ENCODE data around the gene WNT11.
A peak's percentile ranks its signal among the peaks of the same experiment; 100 is the strongest.

The WNT11 gene

DNA sequence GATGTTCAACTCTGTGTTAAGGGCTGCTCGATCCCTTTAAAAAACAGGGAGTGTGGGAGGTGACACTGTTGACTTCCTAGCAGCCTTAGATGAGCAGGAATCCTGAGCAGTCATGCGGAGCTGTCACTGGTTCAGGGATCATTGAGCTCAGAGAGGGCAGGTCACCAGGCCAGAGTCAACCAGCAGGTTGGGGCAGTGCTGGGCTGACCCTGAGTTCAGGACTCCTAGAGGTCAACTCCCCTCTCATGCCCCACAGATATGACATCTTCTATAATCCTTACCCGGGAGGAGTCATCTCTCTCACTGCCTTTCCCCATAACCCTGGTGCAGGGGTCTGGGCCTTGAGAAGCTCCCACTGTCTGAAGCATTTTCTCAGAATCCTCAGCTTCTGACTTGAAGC is 12.9 kb upstream of the WNT11 start:
- no peak overlapping the region for H3K4me3 ChIP-seq (ENCODE audit: low read length)
- TF ChIP-seq CTCF (IDR thresholded peaks at IDR 0.05; ENCODE audit: insufficient read depth, low read depth, low read length, missing control alignments), result no peak
- no peak for DNase-seq (ENCODE audit: low read depth)

- no peak for TF ChIP-seq CTCF (IDR thresholded peaks at IDR 0.05; ENCODE audit: insufficient read depth, low read depth, low read length, missing control alignments)
- no peak for DNase-seq (ENCODE audit: low read depth)
- H3K4me3 ChIP-seq (ENCODE audit: low read length), result no peak overlapping the region
Measured at GRCh38 chr11:76218449-76219178, 12.3 kb upstream of the WNT11 start.

DNA sequence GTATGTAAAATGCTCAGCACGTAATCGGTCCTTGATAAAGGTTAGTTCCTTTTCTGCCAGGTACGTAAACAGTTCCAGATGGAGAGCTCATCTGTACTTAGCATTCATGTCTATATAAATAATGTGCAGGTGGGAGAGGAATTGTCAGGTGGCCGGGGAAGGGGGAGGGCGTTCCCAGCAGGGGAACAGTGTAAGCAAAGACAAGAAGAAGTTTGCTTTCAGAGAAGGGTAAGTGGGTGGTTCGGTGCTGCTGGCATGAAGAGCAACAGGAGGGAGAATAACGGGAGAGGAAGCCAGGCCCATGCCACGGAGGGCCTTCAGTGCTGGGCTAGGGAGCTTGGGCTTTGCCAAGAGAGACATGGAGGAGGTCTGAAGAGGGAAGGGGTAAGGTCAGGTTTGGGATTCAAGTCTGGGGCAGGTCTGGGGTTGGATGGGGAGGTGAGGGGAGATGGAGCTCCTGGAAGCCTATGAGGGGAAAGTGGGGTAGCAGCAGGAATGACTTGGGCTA is 11.4 kb upstream of the WNT11 start:
- DNase-seq (ENCODE audit: low read depth), result no peak
- no peak overlapping the region for H3K4me3 ChIP-seq (ENCODE audit: low read length)
- TF ChIP-seq CTCF (IDR thresholded peaks at IDR 0.05; ENCODE audit: insufficient read depth, low read depth, low read length, missing control alignments), result no peak

GRCh38 chr11:76216536-76217325 is 10.4 kb upstream of the WNT11 start:
- H3K4me3 ChIP-seq (ENCODE audit: low read length), result no peak overlapping the region
- no peak for TF ChIP-seq CTCF (IDR thresholded peaks at IDR 0.05; ENCODE audit: insufficient read depth, low read depth, low read length, missing control alignments)
- no peak for DNase-seq (ENCODE audit: low read depth)

DNA sequence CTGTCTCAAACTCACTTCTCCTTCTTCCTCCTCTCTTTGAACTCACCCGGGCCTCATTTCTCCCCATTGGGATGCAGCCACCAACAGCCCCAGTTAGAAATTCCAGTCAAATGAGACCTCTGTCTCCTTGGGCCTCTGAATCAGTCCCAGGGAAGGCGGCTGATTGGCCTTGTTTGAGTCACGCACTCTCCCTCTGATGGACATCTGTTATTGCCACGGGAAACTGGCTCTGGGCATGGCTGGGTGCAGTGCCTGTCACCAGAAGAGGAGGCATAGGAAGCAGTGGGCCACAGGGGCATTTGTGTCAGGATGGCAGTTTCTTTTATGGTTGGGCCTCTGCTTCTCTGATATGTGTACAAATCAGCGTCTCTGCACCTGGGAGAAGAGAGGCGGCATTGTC is 9.6 kb upstream of the WNT11 start:
- DNase-seq (ENCODE audit: low read depth), result peak; percentile 36
- H3K4me3 ChIP-seq (ENCODE audit: low read length), result no peak overlapping the region
- TF ChIP-seq CTCF (IDR thresholded peaks at IDR 0.05; ENCODE audit: insufficient read depth, low read depth, low read length, missing control alignments), result no peak

- no peak overlapping the region for H3K4me3 ChIP-seq (ENCODE audit: low read length)
- TF ChIP-seq CTCF (IDR thresholded peaks at IDR 0.05; ENCODE audit: insufficient read depth, low read depth, low read length, missing control alignments), result no peak
- DNase-seq (ENCODE audit: low read depth), result no peak
Measured at GRCh38 chr11:76214968-76215548, 8.8 kb upstream of the WNT11 start.

All from epithelial cell of esophagus (primary cell).